Testis (tissue), 3 donors: Measurements from ENCODE around the gene IL36RN. TPM values are rescaled to one million over a fixed set of nuclear protein-coding genes. Genes with fewer than 3 reads are reported as not detected.

Experiments
- DNase-seq: peaks from one replicate; pipeline ENCODE4 v3.0.0-alpha.2; 2019
- H3K27ac ChIP-seq, 2 donors: fragments of 200-600 bp; sonication (generic); one replicate each; pipeline ENCODE4 v1.5.1; 2019
- H3K27me3 ChIP-seq: fragments of 200-600 bp; sonication (generic); one replicate; pipeline ENCODE4 v1.5.1; 2019
- H3K36me3 ChIP-seq: fragments of 200-600 bp; sonication (generic); one replicate; pipeline ENCODE4 v1.5.1; 2017; ENCODE audit warnings: low read depth; ENCODE audit errors: missing control alignments
- H3K4me1 ChIP-seq: fragments of 200-600 bp; sonication (generic); one replicate; pipeline ENCODE4 v1.5.1; 2019
- H3K4me3 ChIP-seq, 2 donors: fragments of 200-600 bp; sonication (generic); one replicate each; pipeline ENCODE4 v1.5.1; 2017 to 2019
- H3K9me3 ChIP-seq: fragments of 200-600 bp; sonication (generic); one replicate; pipeline ENCODE4 v1.5.1; 2017
- POLR2A ChIP-seq: fragments of 450-650 bp; IDR thresholded peaks from one replicate; pipeline ENCODE4 v1.6.1; 2017; ENCODE audit warnings: antibody characterized with exemption, mild to moderate bottlenecking, moderate library complexity
- whole genome bisulfite sequencing, 2 donors: methylation state at CpG; one replicate each; pipeline ENCODE4 v1.1.5; 2018; 5-methylcytosine and 5-hydroxymethylcytosine counted together
- intact Hi-C: fragments of 100-400 bp; cut with DNase I; formaldehyde crosslinking; loops from one replicate; pipeline ENCODE4 v1.15.1; 2023; ENCODE audit warnings: low total_unique reads
- polyA plus RNA-seq: library from polyadenylated mRNA; stranded (reverse); fragments of 350-450 nt; fragmentation: Illumina TruSeq; extraction: RNeasy Lipid Tissue Mini Kit (QIAGEN cat#74804); gene quantifications from one replicate; pipeline ENCODE4 v1.2.3, GENCODE V29; 2014; ENCODE audit warnings: low read depth, low replicate concordance; ENCODE audit not compliant: insufficient read depth
- total RNA-seq, 2 donors: library from RNA; depleted of rRNA; stranded (reverse); fragments of >200 nt; gene quantifications; one replicate each; pipeline ENCODE4 v1.2.3, GENCODE V29; 2016
- TF ChIP-seq, protein P1 (sequence below), 3 experiments: fragments of 450-650 bp in 2 of 3; fragments of 200-600 bp in 1 of 3; sonication (generic) in 1 of 3; IDR thresholded peaks; one replicate each; pipeline ENCODE4 v1.5.1; 2016 to 2019; ENCODE audit warnings: antibody characterized with exemption in 3 of 3, mild to moderate bottlenecking in 2 of 3, moderate library complexity in 1 of 3

Gene IL36RN
- total and polyA plus RNA-seq, 3 donors from 2014 or later = not detected

DNA sequence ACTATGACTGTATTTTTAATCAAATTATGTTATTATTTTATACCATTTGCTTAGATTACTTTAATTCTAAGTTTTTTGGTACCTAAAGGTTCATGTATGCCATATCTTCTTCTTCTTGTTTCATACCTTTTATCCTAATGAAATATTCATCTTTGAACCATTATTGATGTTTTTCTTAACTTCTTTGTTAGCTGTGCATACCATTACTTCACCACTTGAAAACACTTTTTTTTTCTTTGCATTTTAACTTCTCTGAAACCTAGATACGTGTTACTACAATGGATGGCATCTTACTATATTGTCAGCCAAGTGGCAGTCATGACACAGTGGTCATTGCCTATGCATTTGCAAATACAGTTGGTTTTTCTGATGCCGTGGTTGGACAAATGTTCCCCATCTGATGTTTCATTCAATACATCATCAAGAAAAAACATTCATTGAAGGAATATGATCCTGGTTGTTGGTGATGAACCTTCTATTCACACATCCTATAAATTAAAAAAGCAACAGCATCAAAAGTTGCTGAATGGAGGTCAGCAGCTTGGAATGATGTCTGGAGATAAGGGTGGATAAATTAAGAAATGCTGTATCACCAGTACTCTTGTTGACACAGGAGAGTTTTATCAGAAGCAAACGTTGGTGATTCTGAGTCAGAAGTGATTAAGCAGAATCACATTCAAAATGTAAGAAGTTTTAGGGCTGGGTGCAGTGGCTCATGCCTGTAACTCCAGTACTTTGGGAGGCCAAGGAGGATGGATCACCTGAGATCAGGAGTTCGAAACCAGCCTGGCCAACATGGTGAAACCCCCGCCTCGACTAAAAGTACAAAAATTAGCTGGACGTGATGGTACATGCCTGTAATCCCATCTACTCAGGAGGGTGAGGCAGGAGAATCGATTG, 46.3 kb upstream of the IL36RN start:
- 79 to 80% methylated on average over 8 of the region's 8 CpGs for WGBS, 2 donors
- Histone ChIP-seq H3K27ac (no peak overlapping the region), H3K9me3 (no peaks in the 10 kb centered on the region), H3K36me3 (no peaks in the 10 kb centered on the region), H3K27me3 (no peaks in the 10 kb centered on the region), H3K4me3 (no peak overlapping the region), H3K4me1 (no peaks in the 10 kb centered on the region)
- TF ChIP-seq, protein P1, sequence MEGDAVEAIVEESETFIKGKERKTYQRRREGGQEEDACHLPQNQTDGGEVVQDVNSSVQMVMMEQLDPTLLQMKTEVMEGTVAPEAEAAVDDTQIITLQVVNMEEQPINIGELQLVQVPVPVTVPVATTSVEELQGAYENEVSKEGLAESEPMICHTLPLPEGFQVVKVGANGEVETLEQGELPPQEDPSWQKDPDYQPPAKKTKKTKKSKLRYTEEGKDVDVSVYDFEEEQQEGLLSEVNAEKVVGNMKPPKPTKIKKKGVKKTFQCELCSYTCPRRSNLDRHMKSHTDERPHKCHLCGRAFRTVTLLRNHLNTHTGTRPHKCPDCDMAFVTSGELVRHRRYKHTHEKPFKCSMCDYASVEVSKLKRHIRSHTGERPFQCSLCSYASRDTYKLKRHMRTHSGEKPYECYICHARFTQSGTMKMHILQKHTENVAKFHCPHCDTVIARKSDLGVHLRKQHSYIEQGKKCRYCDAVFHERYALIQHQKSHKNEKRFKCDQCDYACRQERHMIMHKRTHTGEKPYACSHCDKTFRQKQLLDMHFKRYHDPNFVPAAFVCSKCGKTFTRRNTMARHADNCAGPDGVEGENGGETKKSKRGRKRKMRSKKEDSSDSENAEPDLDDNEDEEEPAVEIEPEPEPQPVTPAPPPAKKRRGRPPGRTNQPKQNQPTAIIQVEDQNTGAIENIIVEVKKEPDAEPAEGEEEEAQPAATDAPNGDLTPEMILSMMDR (IDR thresholded peaks at IDR 0.05) = no peak
- TF ChIP-seq POLR2A = no peak
- no peak for DNase-seq
- intact Hi-C loops = no loop called here

DNA sequence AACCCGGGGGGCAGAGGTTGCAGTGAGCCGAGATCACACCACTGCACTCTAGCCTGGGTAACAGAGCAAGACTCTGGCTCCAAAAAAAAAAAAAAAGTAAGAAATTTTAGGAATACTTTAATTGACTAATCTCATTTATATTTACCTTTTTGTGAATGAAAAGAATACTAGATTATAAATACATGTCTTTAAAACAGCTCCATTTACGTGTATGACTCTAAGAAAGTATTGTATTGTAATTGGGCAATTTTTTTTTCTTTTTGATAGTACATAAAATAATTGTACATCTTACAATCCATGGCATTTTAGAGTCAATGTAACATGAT, 45.7 kb upstream of the IL36RN start:
- intact Hi-C loops = no loop called here

DNA sequence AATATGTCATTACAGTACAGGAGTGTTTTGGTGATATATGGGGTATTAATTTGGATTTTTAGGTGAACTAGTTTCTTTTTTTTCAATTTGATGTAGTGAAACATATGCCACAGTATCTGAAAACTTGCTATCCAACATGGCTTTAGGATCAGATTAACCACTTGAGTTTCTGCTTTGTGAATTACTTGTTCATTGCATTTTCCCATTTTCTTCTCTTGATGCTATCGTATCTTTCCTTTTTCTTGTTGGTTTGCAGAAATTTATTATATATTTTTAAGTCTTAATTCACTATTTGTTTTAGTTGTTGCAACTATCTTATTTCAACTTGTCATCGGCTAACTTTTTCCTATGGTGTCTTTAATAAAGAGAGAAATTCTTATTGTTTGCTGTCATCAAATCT, 44.9 kb upstream of the IL36RN start:
- Histone ChIP-seq H3K27me3 (no peaks in the 10 kb centered on the region), H3K9me3 (no peaks in the 10 kb centered on the region), H3K27ac (no peak overlapping the region), H3K4me1 (no peaks in the 10 kb centered on the region), H3K36me3 (no peaks in the 10 kb centered on the region), H3K4me3 (no peak overlapping the region)
- 93 to 95% methylated on average over 2 of the region's 2 CpGs for WGBS, 2 donors
- no peak for DNase-seq
- intact Hi-C loops = no loop called here
- TF ChIP-seq, protein P1 (IDR thresholded peaks at IDR 0.05) = no peak
- TF ChIP-seq POLR2A = no peak

More for the DNA sequence above, 45.7 kb upstream of the IL36RN start:
- Histone ChIP-seq H3K27ac (no peak overlapping the region), H3K4me1 (no peaks in the 10 kb centered on the region), H3K9me3 (no peaks in the 10 kb centered on the region), H3K36me3 (no peaks in the 10 kb centered on the region), H3K27me3 (no peaks in the 10 kb centered on the region), H3K4me3 (no peak overlapping the region)
- DNase-seq = no peak
- TF ChIP-seq POLR2A = no peak
- TF ChIP-seq, protein P1 (IDR thresholded peaks at IDR 0.05) = no peak
- WGBS, 2 donors = 86 to 88% methylated on average over 3 of the region's 3 CpGs

DNA sequence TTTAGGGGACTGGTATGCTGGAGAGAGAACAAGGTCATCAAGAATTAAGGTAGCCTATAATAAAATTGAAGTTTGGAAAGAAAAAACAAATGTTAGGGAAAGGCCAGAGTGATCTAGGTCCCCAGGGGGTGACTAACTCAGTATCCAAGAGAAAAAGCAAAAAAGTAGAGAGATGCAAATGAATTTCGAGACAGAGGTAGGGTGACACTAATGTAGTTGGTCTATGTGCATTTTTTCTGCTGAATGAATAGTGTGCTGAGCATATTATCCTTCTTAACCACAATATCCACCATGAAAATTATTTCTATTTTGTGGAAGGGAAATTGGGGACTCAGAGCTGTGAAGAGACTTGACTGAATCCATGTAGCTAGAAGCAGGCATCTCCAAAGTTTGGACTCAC, 44.0 kb upstream of the IL36RN start:
- WGBS, 2 donors = 68 to 85% methylated on average over 1 of the region's 1 CpG
- no peaks in the 10 kb centered on the region for H3K27me3 ChIP-seq
- H3K27ac ChIP-seq = no peak overlapping the region
- H3K9me3 ChIP-seq = no peaks in the 10 kb centered on the region
- no peaks in the 10 kb centered on the region for H3K4me1 ChIP-seq
- TF ChIP-seq POLR2A = no peak
- TF ChIP-seq, protein P1 (IDR thresholded peaks at IDR 0.05) = no peak
- no peak for DNase-seq
- H3K4me3 ChIP-seq = no peak overlapping the region
- H3K36me3 ChIP-seq = no peaks in the 10 kb centered on the region
- intact Hi-C loops = no loop called here

DNA sequence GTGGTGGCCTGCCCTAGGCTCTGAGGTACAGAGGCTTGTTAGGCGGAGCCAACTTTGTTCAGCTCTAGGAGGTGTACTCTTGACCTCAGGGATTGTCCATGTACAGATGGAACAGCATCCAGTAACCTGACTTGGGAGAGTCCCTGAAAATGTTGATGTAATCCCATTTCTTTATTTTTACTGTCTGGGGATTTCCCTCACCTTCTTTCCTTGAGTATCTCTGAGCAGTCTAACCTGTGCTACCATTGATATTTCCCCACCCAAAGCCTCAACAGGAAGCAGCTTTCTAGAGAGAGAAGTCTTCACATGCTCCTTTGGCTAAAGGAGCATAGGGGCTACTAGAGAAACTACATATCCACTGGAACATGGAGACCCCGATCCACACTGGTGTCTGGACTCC, 43.3 kb upstream of the IL36RN start:
- Histone ChIP-seq H3K9me3 (no peaks in the 10 kb centered on the region), H3K36me3 (no peaks in the 10 kb centered on the region), H3K4me1 (no peaks in the 10 kb centered on the region), H3K27me3 (no peaks in the 10 kb centered on the region), H3K27ac (no peak overlapping the region), H3K4me3 (no peak overlapping the region)
- WGBS, 2 donors = 86 to 87% methylated on average over 2 of the region's 2 CpGs
- DNase-seq = no peak
- TF ChIP-seq POLR2A = no peak
- TF ChIP-seq, protein P1 (IDR thresholded peaks at IDR 0.05) = no peak
- intact Hi-C loops = no loop called here
